Activated T-helper 17 cell treated with anti-CD3 and anti-CD28 coated beads, Interleukin-2, amount 50 U/mL, for 72 hours (primary cell): ENCODE results near the gene PLCL2. TPM values are rescaled to one million over a fixed set of nuclear protein-coding genes. Genes with fewer than 3 reads are reported as not detected.
A peak's percentile ranks its signal among the peaks of the same experiment; 100 is the strongest.

ENCODE experiments used
- ATAC-seq: fragments of 150-1000 bp; cut with Tn5 transposase; replicated peaks from 2 replicates; pipeline ENCODE4 v1.10.0; 2021; ENCODE audit warnings: mild to moderate bottlenecking, moderate library complexity
- H3K27ac Mint-ChIP-seq: one replicate; pipeline ENCODE4 v1.8.0; 2022; ENCODE audit warnings: mixed read lengths
- H3K27me3 Mint-ChIP-seq: one replicate; pipeline ENCODE4 v1.8.0; 2022; ENCODE audit warnings: mixed read lengths
- H3K36me3 Mint-ChIP-seq: one replicate; pipeline ENCODE4 v1.8.0; 2022; ENCODE audit warnings: low read depth, mild to moderate bottlenecking, mixed read lengths
- H3K4me1 Mint-ChIP-seq: one replicate; pipeline ENCODE4 v1.8.0; 2022; ENCODE audit warnings: mixed read lengths
- H3K4me3 Mint-ChIP-seq: one replicate; pipeline ENCODE4 v1.8.0; 2022; ENCODE audit warnings: mild to moderate bottlenecking, mixed read lengths
- H3K9me3 Mint-ChIP-seq: one replicate; pipeline ENCODE4 v1.8.0; 2022; ENCODE audit warnings: mixed read lengths
- total RNA-seq, 2 donors: library from RNA; stranded (reverse); gene quantifications; one replicate each; pipeline ENCODE4 v1.2.3, GENCODE V29; 2022

The PLCL2 gene
- total RNA-seq, 2 donors from 2014 or later = 15.1 to 16.2 TPM

GRCh38 chr3:16877505-16877904 is 7.2 kb upstream of the PLCL2 start:
- no peaks in the 10 kb centered on the region for H3K9me3 Mint-ChIP-seq
- H3K27me3 Mint-ChIP-seq = peaks cover 4% of the 10 kb centered on the region
- ATAC-seq = no peak

GRCh38 chr3:16877911-16878310 is 6.8 kb upstream of the PLCL2 start:
- H3K36me3 Mint-ChIP-seq = no peaks in the 10 kb centered on the region
- H3K27me3 Mint-ChIP-seq = peaks cover 2% of the 10 kb centered on the region
- no peaks in the 10 kb centered on the region for H3K9me3 Mint-ChIP-seq
- no peak for ATAC-seq
- no peak overlapping the region for H3K4me3 Mint-ChIP-seq
- no peak overlapping the region for H3K27ac Mint-ChIP-seq
- H3K4me1 Mint-ChIP-seq = no peaks in the 10 kb centered on the region

More at GRCh38 chr3:16877505-16877904, 7.2 kb upstream of the PLCL2 start:
- Mint-ChIP-seq H3K36me3 (no peaks in the 10 kb centered on the region), H3K4me1 (no peaks in the 10 kb centered on the region), H3K4me3 (no peak overlapping the region), H3K27ac (no peak overlapping the region)

GRCh38 chr3:16881896-16882630 is 2.7 kb upstream of the PLCL2 start:
- Mint-ChIP-seq H3K4me3 (peak overlapping the region; percentile 72), H3K36me3 (peaks cover 6% of the 10 kb centered on the region), H3K27ac (no peak overlapping the region), H3K27me3 (no peaks in the 10 kb centered on the region), H3K9me3 (no peaks in the 10 kb centered on the region), H3K4me1 (peaks cover 7% of the 10 kb centered on the region)
- ATAC-seq = no peak

GRCh38 chr3:16883057-16883722 is 1.6 kb upstream of the PLCL2 start:
- peaks cover 18% of the 10 kb centered on the region for H3K4me1 Mint-ChIP-seq
- H3K9me3 Mint-ChIP-seq = no peaks in the 10 kb centered on the region
- H3K4me3 Mint-ChIP-seq = peak overlapping the region; percentile 72
- peak overlapping the region; percentile 47 for H3K27ac Mint-ChIP-seq
- ATAC-seq = no peak
- no peaks in the 10 kb centered on the region for H3K27me3 Mint-ChIP-seq
- peaks cover 6% of the 10 kb centered on the region for H3K36me3 Mint-ChIP-seq

- Mint-ChIP-seq H3K4me1 (peaks cover 19% of the 10 kb centered on the region), H3K27ac (peak overlapping the region; percentile 47), H3K36me3 (peaks cover 6% of the 10 kb centered on the region), H3K27me3 (no peaks in the 10 kb centered on the region), H3K9me3 (no peaks in the 10 kb centered on the region), H3K4me3 (peak overlapping the region; percentile 72)
- no peak for ATAC-seq
Observed at GRCh38 chr3:16883723-16884083, 1.1 kb upstream of the PLCL2 start.

- H3K4me1 Mint-ChIP-seq = peaks cover 23% of the 10 kb centered on the region
- peak overlapping the region; percentile 95 for H3K27ac Mint-ChIP-seq
- no peaks in the 10 kb centered on the region for H3K9me3 Mint-ChIP-seq
- peaks cover 6% of the 10 kb centered on the region for H3K36me3 Mint-ChIP-seq
- H3K4me3 Mint-ChIP-seq = peak overlapping the region; percentile 82
- no peaks in the 10 kb centered on the region for H3K27me3 Mint-ChIP-seq
- ATAC-seq = peak; percentile 53
Observed at GRCh38 chr3:16884084-16884747, 539 bp upstream of the PLCL2 start.

- H3K27me3 Mint-ChIP-seq = no peaks in the 10 kb centered on the region
- H3K9me3 Mint-ChIP-seq = no peaks in the 10 kb centered on the region
- peak; percentile 64 for ATAC-seq
- H3K36me3 Mint-ChIP-seq = peaks cover 6% of the 10 kb centered on the region
- H3K27ac Mint-ChIP-seq = peak overlapping the region; percentile 95
- H3K4me1 Mint-ChIP-seq = peaks cover 34% of the 10 kb centered on the region
- peak overlapping the region; percentile 82 for H3K4me3 Mint-ChIP-seq
Observed at GRCh38 chr3:16885593-16886302, 993 bp downstream of the PLCL2 start.

- Mint-ChIP-seq H3K4me3 (peak overlapping the region; percentile 82), H3K27me3 (no peaks in the 10 kb centered on the region), H3K9me3 (no peaks in the 10 kb centered on the region), H3K36me3 (peaks cover 6% of the 10 kb centered on the region), H3K27ac (peak overlapping the region; percentile 95), H3K4me1 (peaks cover 39% of the 10 kb centered on the region)
- no peak for ATAC-seq
Observed at GRCh38 chr3:16886303-16886683, 1.5 kb downstream of the PLCL2 start.

- Mint-ChIP-seq H3K27ac (peak overlapping the region; percentile 95), H3K36me3 (peaks cover 6% of the 10 kb centered on the region), H3K27me3 (no peaks in the 10 kb centered on the region), H3K9me3 (no peaks in the 10 kb centered on the region), H3K4me3 (peak overlapping the region; percentile 82), H3K4me1 (peaks cover 48% of the 10 kb centered on the region)
- no peak for ATAC-seq
Observed at GRCh38 chr3:16887130-16887529, 2.4 kb downstream of the PLCL2 start.

GRCh38 chr3:16888356-16888755 is 3.6 kb downstream of the PLCL2 start:
- peak overlapping the region; percentile 95 for H3K27ac Mint-ChIP-seq
- H3K9me3 Mint-ChIP-seq = no peaks in the 10 kb centered on the region
- peaks cover 6% of the 10 kb centered on the region for H3K36me3 Mint-ChIP-seq
- ATAC-seq = no peak
- H3K27me3 Mint-ChIP-seq = no peaks in the 10 kb centered on the region
- H3K4me3 Mint-ChIP-seq = peak overlapping the region; percentile 82
- peaks cover 50% of the 10 kb centered on the region for H3K4me1 Mint-ChIP-seq

- Mint-ChIP-seq H3K4me3 (peak overlapping the region; percentile 82), H3K27ac (peak overlapping the region; percentile 95), H3K36me3 (peaks cover 6% of the 10 kb centered on the region), H3K4me1 (peaks cover 50% of the 10 kb centered on the region), H3K27me3 (no peaks in the 10 kb centered on the region), H3K9me3 (no peaks in the 10 kb centered on the region)
- peak; percentile 66 for ATAC-seq
Observed at GRCh38 chr3:16888785-16889607, 4.2 kb downstream of the PLCL2 start.

GRCh38 chr3:16890597-16891333 is 6.0 kb downstream of the PLCL2 start:
- Mint-ChIP-seq H3K36me3 (peaks cover under 1% of the 10 kb centered on the region), H3K4me3 (peak overlapping the region; percentile 82), H3K4me1 (peaks cover 53% of the 10 kb centered on the region), H3K27me3 (no peaks in the 10 kb centered on the region), H3K9me3 (no peaks in the 10 kb centered on the region), H3K27ac (no peak overlapping the region)
- no peak for ATAC-seq

GRCh38 chr3:16893618-16894200 is 9.0 kb downstream of the PLCL2 start:
- no peak overlapping the region for H3K4me3 Mint-ChIP-seq
- peaks cover 62% of the 10 kb centered on the region for H3K4me1 Mint-ChIP-seq
- no peaks in the 10 kb centered on the region for H3K9me3 Mint-ChIP-seq
- H3K27ac Mint-ChIP-seq = no peak overlapping the region
- H3K36me3 Mint-ChIP-seq = no peaks in the 10 kb centered on the region
- ATAC-seq = no peak
- H3K27me3 Mint-ChIP-seq = no peaks in the 10 kb centered on the region
